Effector CD8-positive, alpha-beta T cell (primary cell): ENCODE results near the gene ZNF274.
"Not testable (repeated sequence)": the region's sequence is repeated elsewhere in the genome, so short reads cannot be mapped to it uniquely, and the experiment has no call there.

ENCODE experiments used
- DNase-seq: peaks from one replicate; lab custom pipeline; 2025; lab: John Stamatoyannopoulos, UW

ZNF274 gene

DNA sequence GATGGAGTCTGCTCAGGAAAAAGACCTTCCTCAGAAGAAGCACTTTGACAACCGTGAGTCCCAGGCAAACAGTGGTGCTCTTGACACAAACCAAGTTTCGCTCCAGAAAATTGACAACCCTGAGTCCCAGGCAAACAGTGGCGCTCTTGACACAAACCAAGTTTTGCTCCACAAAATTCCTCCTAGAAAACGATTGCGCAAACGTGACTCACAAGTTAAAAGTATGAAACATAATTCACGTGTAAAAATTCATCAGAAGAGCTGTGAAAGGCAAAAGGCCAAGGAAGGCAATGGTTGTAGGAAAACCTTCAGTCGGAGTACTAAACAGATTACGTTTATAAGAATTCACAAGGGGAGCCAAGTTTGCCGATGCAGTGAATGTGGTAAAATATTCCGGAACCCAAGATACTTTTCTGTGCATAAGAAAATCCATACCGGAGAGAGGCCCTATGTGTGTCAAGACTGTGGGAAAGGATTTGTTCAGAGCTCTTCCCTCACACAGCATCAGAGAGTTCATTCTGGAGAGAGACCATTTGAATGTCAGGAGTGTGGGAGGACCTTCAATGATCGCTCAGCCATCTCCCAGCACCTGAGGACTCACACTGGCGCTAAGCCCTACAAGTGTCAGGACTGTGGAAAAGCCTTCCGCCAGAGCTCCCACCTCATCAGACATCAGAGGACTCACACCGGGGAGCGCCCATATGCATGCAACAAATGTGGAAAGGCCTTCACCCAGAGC, 29.6 kb downstream of the ZNF274 start:
- no peak for DNase-seq

DNA sequence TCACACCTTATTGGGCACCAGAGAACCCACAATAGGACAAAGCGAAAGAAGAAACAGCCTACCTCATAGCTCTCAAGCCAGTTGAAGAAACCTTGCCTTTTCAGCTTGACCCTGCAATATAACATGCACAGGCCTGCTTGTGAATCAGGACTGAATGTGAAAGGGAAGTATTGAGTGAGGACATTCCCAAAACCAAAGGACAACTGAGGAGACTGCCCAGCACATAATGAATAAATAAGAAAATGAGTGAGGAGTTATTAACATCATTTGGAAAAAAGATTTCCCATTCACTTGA, 30.2 kb downstream of the ZNF274 start:
- DNase-seq, result no peak

DNA sequence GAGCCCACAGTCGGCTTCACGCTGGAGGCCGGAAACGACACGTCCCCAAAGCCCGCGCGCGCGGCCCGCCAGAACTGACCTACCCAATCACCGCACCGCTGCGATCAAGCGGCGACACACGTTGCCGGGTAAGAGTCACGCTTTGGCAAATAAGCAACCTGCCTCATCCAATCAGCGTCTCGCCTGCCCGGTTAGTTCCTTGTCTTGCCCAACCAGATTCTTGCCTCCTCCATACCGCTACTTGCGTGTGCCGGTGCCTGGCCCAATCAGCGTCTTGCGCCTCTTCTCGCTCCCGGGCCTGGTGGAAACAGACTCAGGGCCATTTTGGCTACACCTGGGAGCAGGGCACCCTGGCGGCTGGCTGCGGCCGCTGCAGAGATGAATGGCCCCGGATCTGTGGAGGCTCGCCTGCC, 34.2 kb downstream of the ZNF274 start:
- no peak for DNase-seq

DNA sequence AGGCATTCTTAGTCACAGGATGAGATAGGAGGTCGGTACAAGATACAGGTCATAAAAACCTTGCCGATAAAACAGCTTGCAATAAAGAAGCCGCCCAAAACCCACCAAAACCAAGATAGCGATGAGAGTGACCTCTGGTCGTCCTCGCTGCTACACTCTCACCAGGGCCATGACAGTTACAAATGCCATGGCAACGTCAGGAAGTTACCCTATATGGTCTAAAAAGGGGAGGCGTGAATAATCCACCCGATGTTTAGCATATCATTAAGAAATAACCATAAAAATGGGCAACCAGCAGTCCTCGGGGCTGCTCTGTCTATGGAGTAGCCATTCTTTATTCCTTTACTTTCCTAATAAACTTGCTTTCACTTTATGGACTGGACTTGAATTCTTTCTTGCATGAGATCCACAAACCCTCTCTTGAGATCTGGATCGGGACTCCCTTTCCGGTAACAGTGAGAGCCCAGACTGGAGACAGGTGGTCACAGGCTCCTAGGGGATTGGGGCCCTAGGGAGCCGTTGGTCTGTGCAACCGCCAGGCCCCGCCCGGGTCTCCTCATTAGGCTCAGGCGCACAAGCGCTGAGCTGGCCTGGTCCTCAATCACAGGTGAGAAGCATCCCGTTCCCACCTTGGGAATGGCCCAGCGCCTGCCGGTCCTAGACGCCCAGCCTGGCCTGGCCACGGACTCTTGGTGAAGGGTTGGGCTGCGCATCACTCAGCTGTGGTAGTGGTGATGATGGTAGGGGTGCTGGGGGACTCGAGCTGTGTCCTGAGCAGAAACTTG, 34.9 kb downstream of the ZNF274 start:
- DNase-seq, result no peak

DNA sequence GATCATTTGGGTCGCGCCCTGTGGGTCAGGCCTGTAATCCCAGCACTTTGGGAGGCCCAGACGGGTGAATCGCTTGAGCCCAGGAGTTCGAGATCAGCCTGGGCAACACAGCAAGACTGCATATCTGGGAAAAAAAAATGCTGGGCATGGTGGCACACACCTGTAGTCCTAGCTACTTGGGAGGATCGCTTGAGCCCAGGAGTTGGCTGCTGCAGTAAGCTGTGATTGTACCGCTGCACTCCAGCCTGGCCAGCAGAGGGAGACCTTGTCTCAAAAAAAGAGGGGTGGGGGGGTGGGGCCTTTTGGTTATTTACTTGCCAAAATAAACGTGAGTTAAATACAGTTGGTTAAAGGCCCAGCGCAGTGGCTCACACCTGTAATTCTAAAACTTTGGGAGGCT, 36.0 kb downstream of the ZNF274 start:
- peak; percentile 1 for DNase-seq

DNA sequence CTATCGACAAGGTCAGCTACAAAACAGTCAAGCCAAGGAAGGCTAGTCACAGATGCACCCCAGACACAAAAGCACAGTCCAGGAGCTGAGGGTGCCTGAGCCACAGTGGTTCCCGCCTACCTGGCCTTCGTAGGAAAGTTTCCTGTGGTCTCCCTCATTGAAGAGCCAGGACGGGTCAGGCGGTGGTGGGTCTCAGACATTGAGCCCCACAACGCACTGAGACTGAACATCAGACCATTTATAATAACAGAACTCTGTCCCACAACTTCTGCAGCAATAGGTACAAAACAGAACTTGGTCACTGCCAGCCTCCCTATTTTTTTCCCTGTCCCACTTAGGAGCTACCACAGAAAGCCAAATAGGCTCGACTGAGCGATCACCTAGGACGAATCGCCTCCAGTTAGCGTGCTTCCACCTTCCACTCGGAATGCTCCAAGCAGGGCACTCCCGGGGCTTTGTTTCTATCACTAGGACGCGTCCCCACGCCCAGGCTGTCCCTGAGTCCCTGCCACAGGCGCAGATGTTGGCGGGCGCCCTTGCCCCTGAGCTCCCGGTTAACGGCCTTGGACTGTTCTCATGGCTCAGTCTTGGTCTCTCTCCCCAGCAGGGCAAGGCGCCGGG, 45.2 kb downstream of the ZNF274 start:
- no peak for DNase-seq

DNA sequence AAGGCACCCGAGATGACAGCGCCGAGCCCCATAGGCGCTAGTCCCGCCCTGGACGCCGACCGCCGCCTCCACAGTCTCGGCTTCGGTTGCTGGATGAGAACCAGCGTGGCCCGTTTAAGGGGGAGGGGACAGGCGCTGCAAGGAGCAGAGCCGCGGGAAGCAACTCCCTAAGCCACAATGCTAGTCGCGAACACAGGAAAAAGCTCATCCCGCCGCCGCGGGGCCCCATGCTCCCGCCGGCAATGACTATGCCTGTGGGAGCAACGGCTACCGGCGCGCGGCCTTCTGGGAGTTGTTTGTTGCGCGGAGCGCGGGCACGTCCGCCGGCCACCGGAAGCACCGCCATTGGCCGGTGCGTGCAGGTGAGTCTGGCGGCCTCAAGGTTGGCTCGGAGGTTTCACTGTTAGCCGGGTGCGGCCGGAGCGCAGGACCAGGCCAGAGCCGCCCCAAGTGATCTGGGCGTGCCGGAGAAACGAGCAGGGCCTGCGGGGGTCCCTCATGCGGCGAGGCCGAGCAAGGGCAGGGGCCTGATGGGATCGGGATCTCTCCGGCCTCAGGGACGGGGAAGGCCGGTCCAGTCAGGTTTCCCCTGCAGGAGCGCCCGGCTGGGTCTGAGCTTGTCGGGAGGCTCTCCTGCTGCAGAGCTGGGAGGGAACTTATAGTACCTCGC, 45.9 kb downstream of the ZNF274 start, which contains the start of gene ZNF544:
ZNF544 (plus strand) TSS at position 330 of the 670 bp plus-strand sequence. CDS start 15,110 bp downstream, outside the sequence.
- DNase-seq, result peak; percentile 8

DNA sequence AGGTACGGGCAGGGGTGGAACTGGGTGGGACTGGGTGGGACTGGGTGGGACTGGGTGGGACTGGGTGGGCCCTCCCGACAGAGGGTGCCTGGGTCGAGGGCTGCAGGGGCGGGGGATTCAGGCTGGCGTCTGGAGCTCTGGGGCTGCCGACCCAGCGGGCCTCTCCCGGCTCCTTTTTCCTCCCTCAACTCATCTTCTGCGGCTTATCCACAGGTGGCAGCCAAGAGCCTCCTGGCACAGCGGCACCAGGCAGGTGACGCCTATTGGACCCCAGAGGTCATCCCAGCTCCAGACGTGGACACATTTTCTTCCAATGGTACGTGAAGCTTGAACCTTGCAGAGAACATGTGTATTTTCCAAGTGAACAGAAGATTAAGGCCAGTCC, 46.4 kb downstream of the ZNF274 start:
- no peak for DNase-seq

DNA sequence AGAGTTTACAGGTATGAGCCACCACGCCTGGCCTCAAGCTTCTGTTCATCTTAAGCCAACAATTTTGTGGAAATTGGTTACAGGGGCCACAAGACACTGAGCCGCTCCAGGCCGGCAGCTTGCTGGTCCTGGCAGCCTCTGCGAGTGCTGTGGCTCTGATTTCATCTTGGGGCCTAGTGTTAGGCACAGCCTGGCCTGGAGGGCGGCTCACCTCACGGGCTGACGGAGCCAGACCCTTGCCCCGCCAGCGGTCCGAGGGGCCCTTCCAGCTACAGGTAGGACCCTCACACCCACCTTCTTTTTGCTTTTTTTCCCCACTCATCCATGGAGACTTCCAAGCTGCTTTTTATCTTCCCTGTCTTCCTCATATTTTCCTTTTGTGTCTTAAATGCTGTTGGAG, 54.5 kb downstream of the ZNF274 start:
- no peak for DNase-seq

DNA sequence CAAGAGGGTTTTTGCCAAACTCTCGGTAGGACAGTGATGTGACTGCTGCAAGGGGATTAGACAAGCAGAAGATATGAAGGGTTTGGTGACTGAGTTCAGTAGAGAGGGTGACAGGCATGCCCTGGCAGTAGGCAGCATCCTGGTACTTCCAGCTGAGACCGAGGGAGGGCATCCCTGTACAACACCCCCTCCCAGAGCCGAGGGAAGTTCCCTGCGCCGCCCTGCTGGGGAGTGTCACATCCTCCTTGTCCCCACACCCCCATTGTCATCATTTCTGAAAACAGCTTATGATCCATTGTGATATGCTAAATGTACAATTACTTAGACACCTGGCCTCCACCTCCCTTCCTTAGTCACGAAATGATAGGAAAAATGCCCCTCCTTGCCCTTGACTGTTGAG, 60.5 kb downstream of the ZNF274 start:
- no peak for DNase-seq

DNA sequence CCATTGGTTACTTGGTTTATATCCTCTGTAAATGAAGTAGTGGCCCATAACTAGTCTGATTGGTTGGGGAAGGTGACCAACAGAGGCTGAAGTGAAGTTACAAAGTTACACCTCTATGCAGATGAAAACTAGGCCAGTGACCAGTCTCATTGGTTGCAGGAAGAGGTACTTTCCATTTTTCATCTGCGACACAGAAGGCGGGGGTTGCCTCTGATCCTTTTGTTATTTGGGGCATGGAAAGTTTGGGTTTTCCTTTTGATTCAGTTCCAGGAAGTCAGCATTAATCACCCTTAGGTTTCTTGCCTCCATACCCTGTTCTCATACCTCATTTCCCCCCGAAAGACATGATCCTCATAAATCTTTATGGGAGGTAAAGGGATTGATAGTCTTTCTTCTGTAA, 66.0 kb downstream of the ZNF274 start:
- no peak for DNase-seq

DNA sequence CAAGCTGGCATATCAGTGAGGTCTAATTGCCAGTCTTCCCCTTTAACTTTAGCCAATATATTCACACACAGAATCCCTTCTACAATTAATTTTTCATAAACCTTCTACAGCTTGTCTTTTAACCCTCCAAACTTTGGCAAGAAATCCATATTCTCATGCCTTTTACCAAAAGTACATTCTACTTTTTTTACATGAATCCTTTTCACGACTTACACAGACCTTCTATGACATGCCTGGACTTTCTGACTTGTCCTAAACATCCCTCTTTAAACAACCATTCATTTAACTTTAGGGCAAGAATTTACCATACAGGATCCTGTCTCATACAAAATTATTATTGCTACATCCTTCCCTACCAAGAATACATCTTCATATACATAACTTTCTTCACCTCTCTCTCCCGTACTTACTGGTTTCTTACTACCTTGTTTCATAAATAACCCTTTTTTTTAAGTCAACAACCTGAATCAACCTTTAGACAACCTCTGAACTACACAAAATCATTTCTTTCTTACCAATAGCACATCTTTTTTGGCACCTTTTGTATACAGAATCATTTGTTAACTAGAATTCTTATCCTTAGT, 69.3 kb downstream of the ZNF274 start:
- DNase-seq, result no peak

DNA sequence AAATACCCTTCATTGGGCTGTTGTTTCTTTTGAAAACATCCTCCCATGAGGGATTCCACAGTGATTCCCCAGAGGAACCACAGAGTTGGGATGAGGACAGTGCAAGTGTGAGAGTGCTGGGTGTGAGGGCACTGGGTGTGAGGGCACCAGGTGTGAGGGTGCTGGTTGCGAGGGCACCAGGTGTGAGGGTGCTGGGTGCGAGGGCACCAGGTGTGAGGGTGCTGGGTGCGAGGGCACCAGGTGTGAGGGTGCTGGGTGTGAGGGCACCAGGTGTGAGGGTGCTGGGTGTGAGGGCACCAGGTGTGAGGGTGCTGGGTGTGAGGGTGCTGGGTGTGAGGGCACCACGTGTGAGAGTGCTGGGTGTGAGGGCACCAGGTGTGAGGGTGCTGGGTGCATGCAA, 75.4 kb downstream of the ZNF274 start:
- DNase-seq, result not testable (repeated sequence)

DNA sequence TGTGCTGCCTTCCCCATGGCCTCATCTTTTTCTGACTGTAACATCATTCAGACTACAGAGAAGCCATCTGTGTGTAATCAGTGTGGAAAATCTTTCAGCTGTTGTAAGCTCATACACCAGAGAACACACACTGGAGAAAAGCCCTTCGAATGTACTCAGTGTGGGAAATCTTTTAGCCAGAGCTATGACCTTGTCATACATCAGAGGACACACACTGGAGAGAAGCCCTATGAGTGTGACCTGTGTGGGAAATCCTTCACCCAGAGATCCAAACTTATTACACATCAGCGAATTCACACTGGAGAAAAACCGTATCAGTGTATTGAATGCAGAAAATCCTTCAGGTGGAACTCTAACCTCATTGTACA, 78.7 kb downstream of the ZNF274 start:
- no peak for DNase-seq

DNA sequence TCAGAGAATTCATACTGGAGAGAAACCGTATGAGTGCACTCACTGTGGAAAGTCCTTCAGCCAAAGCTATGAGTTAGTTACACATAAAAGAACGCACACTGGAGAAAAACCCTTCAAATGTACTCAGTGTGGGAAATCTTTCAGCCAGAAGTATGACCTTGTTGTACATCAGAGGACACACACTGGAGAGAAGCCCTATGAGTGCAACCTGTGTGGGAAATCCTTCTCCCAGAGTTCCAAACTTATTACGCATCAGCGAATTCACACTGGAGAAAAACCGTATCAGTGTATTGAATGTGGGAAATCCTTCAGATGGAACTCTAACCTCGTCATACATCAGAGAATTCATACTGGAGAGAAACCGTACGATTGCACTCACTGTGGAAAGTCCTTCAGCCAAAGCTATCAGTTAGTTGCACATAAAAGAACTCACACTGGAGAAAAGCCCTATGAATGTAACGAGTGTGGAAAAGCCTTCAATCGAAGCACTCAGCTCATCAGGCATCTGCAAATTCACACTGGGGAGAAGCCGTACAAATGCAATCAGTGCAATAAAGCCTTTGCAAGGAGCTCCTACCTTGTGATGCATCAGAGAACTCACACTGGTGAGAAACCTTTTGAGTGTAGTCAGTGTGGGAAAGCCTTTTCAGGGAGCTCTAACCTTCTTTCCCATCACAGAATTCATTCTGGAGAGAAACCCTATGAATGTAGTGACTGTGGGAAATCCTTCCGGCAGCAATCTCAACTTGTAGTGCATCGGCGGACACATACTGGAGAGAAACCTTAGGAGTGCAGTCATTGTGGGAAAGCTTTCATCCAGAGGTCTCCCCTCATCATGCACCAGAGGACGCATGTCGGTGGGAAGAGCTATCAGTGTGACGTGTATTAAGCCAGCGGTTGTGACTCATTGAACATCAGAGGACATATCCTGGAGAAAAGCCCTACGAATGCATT, 79.4 kb downstream of the ZNF274 start:
- no peak for DNase-seq

DNA sequence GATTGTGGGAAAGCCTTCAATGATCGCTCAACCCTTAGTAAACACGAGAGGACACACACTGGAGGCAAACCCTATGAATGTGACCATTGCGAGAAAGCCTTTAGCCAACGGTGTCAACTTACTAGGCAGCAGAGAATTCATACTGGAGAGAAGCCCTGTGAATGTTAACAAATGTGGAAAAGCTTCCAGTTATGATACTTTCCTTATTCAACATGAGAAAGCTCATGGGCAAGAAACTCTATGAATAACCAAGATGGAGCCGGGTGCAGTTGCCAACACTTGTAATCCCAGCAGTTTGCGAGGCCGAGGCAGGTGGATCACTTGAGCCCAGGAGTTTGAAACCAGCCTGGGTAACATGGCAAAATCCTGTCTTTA, 80.0 kb downstream of the ZNF274 start:
- DNase-seq, result no peak
